HG02571 (cell line): ENCODE results near the gene LPIN3.

ENCODE experiments used
- ATAC-seq: cut with Tn5 transposase; IDR thresholded peaks from one replicate; pipeline ENCODE4 v1.9.1; 2021; ENCODE audit warnings: mild to moderate bottlenecking, moderate library complexity; ENCODE audit not compliant: unreplicated experiment

The LPIN3 gene

GRCh38 chr20:41365777-41366545 lies 25.3 kb downstream of the LPIN3 start:
- ATAC-seq = no peak

DNA sequence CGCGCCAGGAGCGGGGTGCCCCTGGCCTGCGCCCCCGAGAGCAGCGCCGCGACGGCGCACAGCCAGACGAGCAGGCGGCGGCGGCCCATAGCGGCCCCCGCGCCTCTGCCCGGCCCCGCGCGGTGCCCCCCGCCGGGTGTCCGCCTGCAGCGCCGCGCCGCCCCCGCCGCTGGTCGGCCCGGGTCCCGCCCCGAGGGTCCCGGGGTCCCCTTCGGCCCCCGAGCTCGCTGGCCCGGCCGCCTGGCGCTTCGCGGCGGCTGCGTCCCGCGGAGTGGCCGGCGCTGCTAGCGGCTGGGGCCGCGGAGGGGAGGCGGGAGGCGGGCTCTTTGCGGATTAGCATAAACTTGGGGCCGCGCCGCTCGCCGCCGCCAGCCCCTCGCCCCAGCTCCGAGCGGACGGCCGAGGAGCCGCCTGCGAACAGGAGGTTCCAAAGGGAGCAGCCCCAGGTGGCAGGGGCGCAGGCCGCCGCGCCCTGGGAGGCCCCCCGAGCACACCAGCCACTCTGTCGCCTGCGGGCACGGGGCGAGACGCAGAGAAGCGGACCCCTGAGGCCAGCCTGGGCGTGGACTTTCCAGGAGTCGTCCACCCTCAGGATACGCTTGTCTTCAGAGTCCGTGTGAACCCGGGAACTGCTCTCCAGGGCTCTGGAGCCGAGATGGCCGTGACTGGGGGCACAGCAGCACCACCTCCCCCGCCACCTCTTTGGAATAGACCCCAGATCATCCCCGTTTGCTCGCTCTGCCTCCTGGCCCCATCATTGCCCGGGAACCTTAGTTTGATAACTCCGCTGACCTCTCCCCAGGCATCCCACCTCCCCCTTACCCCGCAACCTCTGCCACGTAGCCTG lies 26.1 kb downstream of the LPIN3 start, which contains the start of gene EMILIN3:
TSS of gene EMILIN3 (minus strand) at position 273 of the 847 bp plus-strand sequence. CDS start at position 89, 184 bp downstream.
- no peak for ATAC-seq

GRCh38 chr20:41367393-41367695 lies 26.7 kb downstream of the LPIN3 start:
- ATAC-seq = no peak

DNA sequence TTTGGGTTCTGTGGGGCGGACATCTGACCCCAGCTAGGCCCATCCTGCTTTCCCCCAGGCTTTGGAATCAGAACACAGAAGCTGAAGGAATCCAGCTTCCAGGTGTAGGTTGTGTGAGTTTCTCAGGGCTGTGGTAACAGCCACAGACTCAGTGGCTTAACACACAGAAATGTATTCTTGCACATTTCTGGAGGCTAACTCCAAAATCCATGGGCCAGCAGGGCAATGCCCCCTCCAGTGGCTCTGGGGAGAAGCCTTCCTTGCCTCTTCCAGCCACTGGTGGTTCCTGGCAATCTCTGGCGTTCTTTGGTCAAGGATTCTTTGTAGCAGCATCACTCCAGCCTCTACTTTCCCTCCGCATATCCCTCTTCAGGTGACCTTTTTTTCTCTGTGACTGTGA lies 27.3 kb downstream of the LPIN3 start:
- no peak for ATAC-seq

- ATAC-seq = no peak
These were observed 29.1 kb downstream of the LPIN3 start for GRCh38 chr20:41369673-41370072.

- no peak for ATAC-seq
These were observed 29.6 kb downstream of the LPIN3 start for GRCh38 chr20:41370176-41370575.

- no peak for ATAC-seq
These were observed 30.8 kb downstream of the LPIN3 start for GRCh38 chr20:41371371-41371770.

- ATAC-seq = no peak
These were observed 32.7 kb downstream of the LPIN3 start for GRCh38 chr20:41373251-41373783.

DNA sequence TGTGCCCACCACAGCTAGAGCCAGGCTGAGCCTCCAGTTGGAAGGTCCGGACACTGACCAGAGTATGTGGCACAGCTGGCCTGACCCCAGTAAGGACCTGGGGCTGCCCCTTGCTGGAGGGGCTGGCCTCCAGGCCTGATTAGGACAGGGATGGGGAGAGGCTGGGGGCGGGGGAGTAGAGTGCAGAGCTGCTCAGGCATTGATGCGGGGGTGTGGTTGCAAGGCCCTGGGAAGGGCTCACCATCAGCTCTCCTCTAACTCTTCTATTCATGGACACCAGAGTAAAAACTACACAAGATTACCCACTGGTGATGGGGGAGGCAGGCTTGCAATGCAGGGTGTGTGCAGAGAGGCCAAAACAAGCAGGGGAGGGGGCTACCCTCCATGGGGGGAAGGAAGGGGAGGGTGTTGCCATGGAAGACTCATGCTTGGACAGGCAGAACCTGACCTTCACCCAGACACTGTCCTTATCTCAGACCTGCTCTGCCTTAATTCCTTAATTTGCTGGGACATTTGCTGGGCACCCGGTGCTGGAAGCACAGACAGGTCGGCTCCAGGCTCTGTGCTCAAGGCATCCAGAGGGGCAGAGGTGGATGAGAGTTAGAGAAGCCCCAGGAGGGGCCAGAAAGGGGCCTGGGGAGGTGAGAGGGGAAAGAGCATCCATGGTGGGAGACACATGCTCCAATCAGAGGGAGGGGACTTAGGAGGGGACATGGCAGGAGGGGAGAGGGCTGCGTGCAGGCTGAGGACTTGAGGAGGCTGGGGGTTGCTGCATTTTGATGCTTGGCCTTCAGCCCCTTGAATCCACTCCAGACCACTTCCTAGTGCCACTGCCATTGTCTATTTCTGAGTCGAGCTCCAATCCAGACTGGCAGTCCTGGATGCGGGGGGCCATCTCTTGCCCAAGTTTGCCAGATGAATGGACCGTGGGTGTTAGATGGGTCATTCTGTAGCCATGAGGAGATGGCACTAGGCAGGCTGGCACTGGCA lies 33.6 kb downstream of the LPIN3 start:
- ATAC-seq = no peak

- no peak for ATAC-seq
These were observed 35.2 kb downstream of the LPIN3 start for GRCh38 chr20:41375846-41376245.

DNA sequence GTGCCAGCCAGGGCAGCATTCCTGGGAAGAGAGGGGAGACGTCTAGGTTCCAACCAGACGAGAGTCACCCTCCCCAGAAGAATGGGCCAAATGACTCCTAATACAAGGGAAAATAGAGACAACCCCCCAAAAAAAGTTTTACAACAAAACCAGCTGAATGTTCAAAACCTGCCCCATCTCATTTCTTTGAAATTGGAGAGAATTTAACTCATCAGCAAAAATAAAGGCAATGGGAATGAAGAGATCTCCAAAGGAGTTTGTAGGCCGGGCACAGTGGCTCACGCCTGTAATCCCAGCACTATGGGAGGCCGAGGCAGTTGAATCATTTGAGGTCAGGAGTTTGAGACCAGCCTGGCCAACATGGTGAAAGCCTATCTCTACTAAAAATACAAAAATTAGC lies 35.7 kb downstream of the LPIN3 start:
- no peak for ATAC-seq

DNA sequence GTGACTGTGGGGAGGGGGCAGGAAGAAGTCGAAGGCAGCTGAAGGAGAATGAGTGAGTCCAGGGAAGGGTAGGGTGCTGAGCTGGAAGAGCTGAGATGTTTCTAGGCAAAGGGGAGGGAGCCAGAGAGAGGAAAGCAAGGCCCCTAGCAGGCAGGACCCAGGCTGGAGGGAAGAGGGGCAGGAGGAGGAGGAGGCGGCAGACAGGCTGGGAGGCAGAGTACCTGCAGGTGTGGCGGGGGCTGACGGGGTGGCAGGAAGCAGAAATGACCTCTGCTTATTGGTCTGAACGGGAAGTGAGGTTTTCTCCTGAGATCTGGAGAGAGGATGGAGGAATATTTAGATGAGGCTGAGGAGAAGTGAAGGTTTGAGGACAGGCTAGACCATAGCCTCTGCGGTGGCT lies 36.7 kb downstream of the LPIN3 start:
- no peak for ATAC-seq

GRCh38 chr20:41379551-41379950 lies 38.9 kb downstream of the LPIN3 start:
- ATAC-seq = no peak

- no peak for ATAC-seq
These were observed 40.1 kb downstream of the LPIN3 start for GRCh38 chr20:41380551-41381193.

DNA sequence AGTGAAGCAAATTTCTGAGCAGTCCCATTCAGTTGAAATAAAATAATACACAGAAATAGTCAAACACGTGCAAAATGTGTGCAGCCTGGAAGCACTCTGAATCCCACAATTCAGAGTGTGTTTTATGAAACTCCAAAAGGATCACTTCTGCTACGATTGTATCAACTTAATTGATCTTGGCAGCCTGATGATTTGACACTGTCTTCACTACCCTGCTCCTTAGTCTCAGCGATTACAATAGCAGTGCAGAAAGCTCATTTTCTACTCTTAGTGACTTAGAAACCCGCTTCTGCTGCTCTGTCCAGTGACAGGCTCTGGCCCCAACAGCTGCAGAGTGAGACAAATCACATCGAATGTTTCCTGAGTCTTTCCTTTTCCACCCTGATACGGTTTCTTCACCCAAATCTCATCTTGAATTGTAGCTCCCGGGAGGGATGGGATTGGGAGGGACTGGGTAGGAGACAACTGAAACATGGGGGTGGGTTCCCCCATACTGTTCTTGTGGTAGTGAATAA lies 42.2 kb downstream of the LPIN3 start:
- no peak for ATAC-seq

- ATAC-seq = no peak
These were observed 46.1 kb downstream of the LPIN3 start for GRCh38 chr20:41386502-41387427.

- no peak for ATAC-seq
These were observed 46.8 kb downstream of the LPIN3 start for GRCh38 chr20:41387444-41387851.

DNA sequence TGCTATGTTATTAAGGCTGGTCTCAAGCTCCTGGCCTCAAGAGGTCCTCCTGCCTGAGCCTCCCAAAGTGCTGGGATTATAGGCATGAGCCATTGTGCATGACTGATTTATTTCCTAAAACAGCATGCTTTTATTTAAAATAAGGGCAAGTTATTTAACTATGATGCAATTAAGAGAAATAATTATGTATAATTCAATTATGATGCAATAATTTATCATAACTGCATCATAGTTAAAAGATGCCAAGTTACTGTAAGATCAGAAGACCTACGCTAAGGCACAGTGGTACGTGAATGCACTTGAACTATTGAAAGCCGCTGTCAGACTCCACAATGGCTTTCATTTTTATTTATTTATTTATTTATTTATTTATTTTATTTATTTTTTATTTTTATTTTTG lies 50.3 kb downstream of the LPIN3 start:
- no peak for ATAC-seq

DNA sequence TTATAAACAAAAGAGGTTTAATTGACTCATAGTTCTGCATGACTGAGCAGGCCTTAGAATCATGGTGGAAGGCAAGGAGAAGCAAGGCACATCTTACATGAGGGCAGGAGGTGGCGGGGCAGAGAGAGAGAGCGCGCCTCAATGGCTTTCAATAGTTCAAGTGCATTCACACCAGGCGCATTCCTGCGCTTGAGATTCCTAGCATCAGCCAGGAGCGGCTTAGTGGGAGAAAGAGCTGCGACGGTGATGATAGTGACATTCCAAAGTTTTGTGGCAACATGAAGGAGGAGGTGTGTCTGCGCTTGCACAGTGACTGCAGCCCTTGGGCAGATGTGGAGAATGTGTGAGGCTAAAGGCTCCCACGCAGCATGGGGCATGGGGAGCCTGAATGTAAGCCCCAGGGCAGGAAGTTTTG lies 51.0 kb downstream of the LPIN3 start:
- ATAC-seq = no peak
